SU-DHL-6 (cell line): ENCODE data around the gene PPP1R13L.

Source experiments
- H2AFZ ChIP-seq: fragments of 200-600 bp; sonication (generic); 2 replicates; pipeline ENCODE4 v1.6.1; 2014; ENCODE audit warnings: low read depth, mild to moderate bottlenecking, moderate library complexity, mixed read lengths, antibody characterized with exemption, low read length; ENCODE audit not compliant: severe bottlenecking
- H3F3A ChIP-seq: fragments of 200-600 bp; shearing (Covaris generic); 2 replicates; pipeline ENCODE4 v1.6.0; 2016; ENCODE audit warnings: antibody characterized with exemption, mild to moderate bottlenecking; ENCODE audit not compliant: insufficient read depth
- H3K27ac ChIP-seq: fragments of 200-600 bp; sonication (generic); 2 replicates; pipeline ENCODE4 v1.5.1; 2016; ENCODE audit warnings: low read depth, mild to moderate bottlenecking, low read length, moderate library complexity, mixed read lengths
- H3K27me3 ChIP-seq: fragments of 200-600 bp; sonication (generic), shearing (Covaris generic); 2 replicates; pipeline ENCODE4 v1.6.0; 2014; ENCODE audit warnings: mild to moderate bottlenecking, low read length
- H3K36me3 ChIP-seq: fragments of 200-600 bp; sonication (generic); 2 replicates; pipeline ENCODE4 v1.6.1; 2014; ENCODE audit warnings: mild to moderate bottlenecking, low read length, mixed read lengths
- H3K4me2 ChIP-seq: fragments of 300-600, 200-600 bp; shearing (Covaris generic), sonication (generic); 2 replicates; pipeline ENCODE4 v1.6.0; 2014; ENCODE audit warnings: low read length, low read depth, mild to moderate bottlenecking; ENCODE audit not compliant: poor library complexity, severe bottlenecking
- H3K4me3 ChIP-seq: fragments of 200-600 bp; sonication (generic); 2 replicates; pipeline ENCODE4 v1.5.1; 2014; ENCODE audit warnings: antibody characterized with exemption, low read length, mild to moderate bottlenecking, mixed read lengths; ENCODE audit not compliant: insufficient read depth, poor library complexity, severe bottlenecking
- H3K79me2 ChIP-seq: fragments of 200-600 bp; sonication (generic); 2 replicates; pipeline ENCODE4 v1.6.1; 2014; ENCODE audit warnings: mild to moderate bottlenecking, low read length, moderate library complexity; ENCODE audit not compliant: insufficient read depth
- H3K9ac ChIP-seq: fragments of 200-600 bp; sonication (generic); 2 replicates; pipeline ENCODE4 v1.7.0; 2014; ENCODE audit warnings: mild to moderate bottlenecking, low read length
- H3K9me2 ChIP-seq: fragments of 200-600 bp; sonication (generic); replicated peaks from 2 replicates; pipeline ENCODE4 v1.6.1; 2014; ENCODE audit warnings: low read length; ENCODE audit not compliant: insufficient read depth
- H3K9me3 ChIP-seq: fragments of 200-600 bp; sonication (generic); 2 replicates; pipeline ENCODE4 v1.6.1; 2014; ENCODE audit warnings: low read length, mixed read lengths; ENCODE audit not compliant: insufficient read depth
- H4K20me1 ChIP-seq: fragments of 200-600 bp; sonication (generic); 2 replicates; pipeline ENCODE4 v1.6.1; 2014; ENCODE audit warnings: low read depth, mild to moderate bottlenecking, antibody characterized with exemption, low read length, moderate library complexity, mixed read lengths
- EZH2phosphoT487 ChIP-seq: fragments of 200-600 bp; sonication (generic), shearing (Covaris generic); conservative IDR thresholded peaks from 2 replicates; pipeline ENCODE4 v1.6.1; 2018; ENCODE audit warnings: mild to moderate bottlenecking, antibody characterized with exemption, low read length, moderate library complexity, mixed read lengths
- TF ChIP-seq, protein P1 (sequence below): fragments of 200-600 bp; sonication (generic); IDR thresholded peaks from one replicate; pipeline ENCODE4 v1.5.1; 2017; ENCODE audit warnings: antibody characterized with exemption, mild to moderate bottlenecking, low read length, moderate library complexity; ENCODE audit not compliant: insufficient read depth, poor library complexity, severe bottlenecking

Gene PPP1R13L

DNA sequence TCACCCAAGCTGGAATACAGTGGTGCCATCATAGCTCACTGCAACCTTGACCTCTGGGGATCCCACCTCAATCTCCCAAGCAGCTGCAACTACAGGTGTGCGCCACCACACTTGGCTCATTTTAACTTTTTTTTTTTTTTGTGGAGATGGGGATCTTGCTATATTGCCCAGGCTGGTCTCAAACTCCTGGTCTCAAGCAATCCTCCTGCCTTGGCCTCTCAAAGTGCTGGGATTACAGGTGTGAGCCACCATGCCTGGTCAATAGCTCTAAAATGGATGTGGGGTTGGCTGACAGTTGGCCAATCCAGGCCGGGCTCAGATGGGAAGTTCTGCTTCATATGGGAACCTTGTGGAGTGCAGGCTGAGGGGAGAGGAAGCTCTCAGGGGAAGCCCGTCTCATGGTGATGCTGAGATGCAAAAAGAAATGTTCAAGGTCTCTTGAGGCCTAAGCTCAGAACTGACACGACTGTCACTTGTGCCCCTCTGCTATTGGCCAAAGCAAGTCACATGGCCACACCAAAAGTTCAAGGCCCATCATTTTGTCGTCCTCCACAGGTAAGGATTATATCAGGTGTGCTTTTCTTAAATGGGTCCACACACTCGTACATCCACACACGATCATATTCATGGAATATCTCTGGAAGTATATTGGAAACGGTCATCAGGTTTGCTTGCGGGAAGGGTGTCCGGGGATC, 71.1 kb downstream of the PPP1R13L start:
- Histone ChIP-seq H3K4me3 (no peak overlapping the region), H3K36me3 (no peaks in the 10 kb centered on the region), H3K27me3 (no peaks in the 10 kb centered on the region), H2AFZ (no peak overlapping the region), H3F3A (no peaks in the 10 kb centered on the region), H3K9me3 (no peaks in the 10 kb centered on the region), H3K9ac (no peak overlapping the region), H3K9me2 (no peaks in the 10 kb centered on the region), H3K4me2 (no peak overlapping the region), H3K79me2 (no peaks in the 10 kb centered on the region), H3K27ac (no peak overlapping the region), H4K20me1 (no peaks in the 10 kb centered on the region)
- TF ChIP-seq, protein P1, sequence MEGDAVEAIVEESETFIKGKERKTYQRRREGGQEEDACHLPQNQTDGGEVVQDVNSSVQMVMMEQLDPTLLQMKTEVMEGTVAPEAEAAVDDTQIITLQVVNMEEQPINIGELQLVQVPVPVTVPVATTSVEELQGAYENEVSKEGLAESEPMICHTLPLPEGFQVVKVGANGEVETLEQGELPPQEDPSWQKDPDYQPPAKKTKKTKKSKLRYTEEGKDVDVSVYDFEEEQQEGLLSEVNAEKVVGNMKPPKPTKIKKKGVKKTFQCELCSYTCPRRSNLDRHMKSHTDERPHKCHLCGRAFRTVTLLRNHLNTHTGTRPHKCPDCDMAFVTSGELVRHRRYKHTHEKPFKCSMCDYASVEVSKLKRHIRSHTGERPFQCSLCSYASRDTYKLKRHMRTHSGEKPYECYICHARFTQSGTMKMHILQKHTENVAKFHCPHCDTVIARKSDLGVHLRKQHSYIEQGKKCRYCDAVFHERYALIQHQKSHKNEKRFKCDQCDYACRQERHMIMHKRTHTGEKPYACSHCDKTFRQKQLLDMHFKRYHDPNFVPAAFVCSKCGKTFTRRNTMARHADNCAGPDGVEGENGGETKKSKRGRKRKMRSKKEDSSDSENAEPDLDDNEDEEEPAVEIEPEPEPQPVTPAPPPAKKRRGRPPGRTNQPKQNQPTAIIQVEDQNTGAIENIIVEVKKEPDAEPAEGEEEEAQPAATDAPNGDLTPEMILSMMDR, result no peak
- TF ChIP-seq EZH2phosphoT487, result no peak

DNA sequence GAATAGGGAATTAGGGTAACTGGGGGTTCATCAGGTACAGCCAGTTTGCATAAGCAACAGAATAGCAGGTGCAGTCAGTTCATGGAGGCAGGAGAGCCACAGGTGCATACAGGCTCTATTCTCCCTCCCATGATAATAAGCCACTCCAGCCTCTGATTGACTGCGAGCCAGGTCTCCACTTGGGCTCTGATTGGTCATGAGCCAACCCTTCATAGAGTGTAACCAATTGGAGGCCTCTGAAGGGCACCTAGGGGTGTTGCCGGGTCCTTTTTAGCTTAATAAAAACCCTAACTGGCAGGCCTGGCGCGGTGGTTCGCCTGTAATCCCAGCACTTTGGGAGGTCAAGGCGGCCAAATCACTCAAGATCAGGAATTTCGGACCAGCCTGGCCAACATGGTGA, 73.5 kb downstream of the PPP1R13L start:
- Histone ChIP-seq H3K79me2 (no peaks in the 10 kb centered on the region), H3F3A (no peaks in the 10 kb centered on the region), H3K9ac (no peak overlapping the region), H3K27me3 (no peaks in the 10 kb centered on the region), H3K4me3 (no peak overlapping the region), H2AFZ (no peak overlapping the region), H3K36me3 (no peaks in the 10 kb centered on the region), H3K9me2 (no peaks in the 10 kb centered on the region), H3K4me2 (no peak overlapping the region), H3K9me3 (no peaks in the 10 kb centered on the region), H3K27ac (no peak overlapping the region), H4K20me1 (no peaks in the 10 kb centered on the region)
- TF ChIP-seq, protein P1, result no peak
- no peak for TF ChIP-seq EZH2phosphoT487
